SK-N-SH treated with all-trans-retinoic acid at 6 μM for 48 hours (cell line): Measurements from ENCODE around the gene RNF112.

Source experiments
- ATAC-seq: fragments of 200-7000 bp; cut with Tn5 transposase; 3 replicates; pipeline ENCODE4 v1.9.1; 2020; ENCODE audit warnings: mild to moderate bottlenecking, moderate library complexity
- ARNTL ChIP-seq: fragments of 450-650 bp; formaldehyde crosslinking; IDR thresholded peaks from 2 replicates; pipeline ENCODE4 v1.5.0; 2020; ENCODE audit warnings: low read depth, mild to moderate bottlenecking, moderate library complexity, borderline replicate concordance
- BACH2 ChIP-seq: fragments of 250-450 bp; sonication (Bioruptor Pico); IDR thresholded peaks from 2 replicates; pipeline ENCODE4 v1.9.0; 2021; ENCODE audit warnings: mild to moderate bottlenecking, borderline replicate concordance
- ESRRG ChIP-seq: fragments of 250-450 bp; sonication (Bioruptor Pico); IDR thresholded peaks from 2 replicates; pipeline ENCODE4 v1.6.1; 2021; ENCODE audit warnings: mild to moderate bottlenecking
- GLIS3 ChIP-seq: fragments of 250-450 bp; sonication (Bioruptor Pico); IDR thresholded peaks from 2 replicates; pipeline ENCODE4 v1.5.0; 2020; ENCODE audit warnings: mild to moderate bottlenecking, moderate library complexity
- ISL1 ChIP-seq: fragments of 250-450 bp; sonication (Bioruptor Pico); IDR thresholded peaks from 2 replicates; pipeline ENCODE4 v2.1.2; 2022; ENCODE audit warnings: mild to moderate bottlenecking, moderate library complexity
- OSR1 ChIP-seq: fragments of 250-450 bp; sonication (Bioruptor Pico); IDR thresholded peaks from 2 replicates; pipeline ENCODE4 v1.8.0; 2022; ENCODE audit warnings: moderate library complexity, mild to moderate bottlenecking, inconsistent platforms
- PPARA ChIP-seq: fragments of 250-450 bp; sonication (Bioruptor Pico); IDR thresholded peaks from 2 replicates; pipeline ENCODE4 v1.5.0; 2020; ENCODE audit warnings: mild to moderate bottlenecking, borderline replicate concordance
- RARB ChIP-seq: fragments of 250-450 bp; sonication (Bioruptor Pico); IDR thresholded peaks from 2 replicates; pipeline ENCODE4 v1.8.0; 2021; ENCODE audit warnings: mild to moderate bottlenecking, moderate library complexity
- SNAI2 ChIP-seq: fragments of 250-450 bp; sonication (Bioruptor Pico); IDR thresholded peaks from 2 replicates; pipeline ENCODE4 v1.5.0; 2020; ENCODE audit warnings: mild to moderate bottlenecking, moderate library complexity
- TCF4 ChIP-seq: fragments of 250-450 bp; sonication (Bioruptor Pico); IDR thresholded peaks from 2 replicates; pipeline ENCODE4 v1.8.0; 2021; ENCODE audit warnings: mild to moderate bottlenecking, moderate library complexity, borderline replicate concordance
- TOX ChIP-seq: fragments of 250-450 bp; sonication (Bioruptor Pico); IDR thresholded peaks from 2 replicates; pipeline ENCODE4 v1.8.0; 2021; ENCODE audit warnings: mild to moderate bottlenecking, moderate library complexity, borderline replicate concordance
- TSHZ2 ChIP-seq: fragments of 250-450 bp; sonication (Bioruptor Pico); IDR thresholded peaks from 2 replicates; pipeline ENCODE4 v1.5.0; 2020; ENCODE audit warnings: mild to moderate bottlenecking, moderate library complexity
- ZC3H10 ChIP-seq: fragments of 250-450 bp; sonication (Bioruptor Pico); IDR thresholded peaks from 2 replicates; pipeline ENCODE4 v1.5.1; 2021; ENCODE audit warnings: mild to moderate bottlenecking, moderate library complexity
- ZFP3 ChIP-seq: fragments of 250-450 bp; sonication (Bioruptor Pico); IDR thresholded peaks from 2 replicates; pipeline ENCODE4 v1.5.0; 2020; ENCODE audit warnings: mild to moderate bottlenecking, moderate library complexity
- ZFP30 ChIP-seq: fragments of 450-650 bp; formaldehyde crosslinking; IDR thresholded peaks from 2 replicates; pipeline ENCODE4 v1.5.0; 2022; ENCODE audit warnings: mild to moderate bottlenecking, moderate library complexity
- ZNF565 ChIP-seq: fragments of 450-650 bp; formaldehyde crosslinking; conservative IDR thresholded peaks from 2 replicates; pipeline ENCODE4 v1.5.0; 2020; ENCODE audit warnings: low read depth, mild to moderate bottlenecking, moderate library complexity
- ZNF70 ChIP-seq: fragments of 450-650 bp; formaldehyde crosslinking; IDR thresholded peaks from 2 replicates; pipeline ENCODE4 v1.5.0; 2020; ENCODE audit warnings: mild to moderate bottlenecking, moderate library complexity
- ZNF8 ChIP-seq: fragments of 450-650 bp; formaldehyde crosslinking; IDR thresholded peaks from 2 replicates; pipeline ENCODE4 v1.5.0; 2020; ENCODE audit warnings: mild to moderate bottlenecking, moderate library complexity
- TF ChIP-seq, protein P1 (sequence below): fragments of 250-450 bp; sonication (Bioruptor Pico); IDR thresholded peaks from 2 replicates; pipeline ENCODE4 v1.5.1; 2021; ENCODE audit warnings: mild to moderate bottlenecking, moderate library complexity
- TF ChIP-seq, protein P2 (sequence below): fragments of 250-450 bp; sonication (Bioruptor Pico); IDR thresholded peaks from 2 replicates; pipeline ENCODE4 v1.8.0; 2020; ENCODE audit warnings: mild to moderate bottlenecking, moderate library complexity, borderline replicate concordance

RNF112 gene

GRCh38 chr17:19426631-19427030 is 15.6 kb downstream of the RNF112 start:
- TF ChIP-seq OSR1 (CRISPR knock-in tag) (no peak), ZNF565 (CRISPR knock-in tag) (no peak), RARB (CRISPR knock-in tag) (no peak), ZC3H10 (CRISPR knock-in tag) (no peak), BACH2 (no peak), ZNF70 (CRISPR knock-in tag) (no peak), TSHZ2 (CRISPR knock-in tag) (no peak), SNAI2 (no peak), ZNF8 (CRISPR knock-in tag) (no peak), ISL1 (CRISPR knock-in tag) (no peak), ARNTL (CRISPR knock-in tag) (no peak), TOX (no peak), ZFP3 (CRISPR knock-in tag) (no peak), ZFP30 (no peak), GLIS3 (CRISPR knock-in tag) (no peak), TCF4 (CRISPR knock-in tag) (no peak)
- TF ChIP-seq, protein P1, sequence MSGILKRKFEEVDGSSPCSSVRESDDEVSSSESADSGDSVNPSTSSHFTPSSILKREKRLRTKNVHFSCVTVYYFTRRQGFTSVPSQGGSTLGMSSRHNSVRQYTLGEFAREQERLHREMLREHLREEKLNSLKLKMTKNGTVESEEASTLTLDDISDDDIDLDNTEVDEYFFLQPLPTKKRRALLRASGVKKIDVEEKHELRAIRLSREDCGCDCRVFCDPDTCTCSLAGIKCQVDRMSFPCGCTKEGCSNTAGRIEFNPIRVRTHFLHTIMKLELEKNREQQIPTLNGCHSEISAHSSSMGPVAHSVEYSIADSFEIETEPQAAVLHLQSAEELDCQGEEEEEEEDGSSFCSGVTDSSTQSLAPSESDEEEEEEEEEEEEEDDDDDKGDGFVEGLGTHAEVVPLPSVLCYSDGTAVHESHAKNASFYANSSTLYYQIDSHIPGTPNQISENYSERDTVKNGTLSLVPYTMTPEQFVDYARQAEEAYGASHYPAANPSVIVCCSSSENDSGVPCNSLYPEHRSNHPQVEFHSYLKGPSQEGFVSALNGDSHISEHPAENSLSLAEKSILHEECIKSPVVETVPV (CRISPR knock-in tag), result no peak
- TF ChIP-seq, protein P2, sequence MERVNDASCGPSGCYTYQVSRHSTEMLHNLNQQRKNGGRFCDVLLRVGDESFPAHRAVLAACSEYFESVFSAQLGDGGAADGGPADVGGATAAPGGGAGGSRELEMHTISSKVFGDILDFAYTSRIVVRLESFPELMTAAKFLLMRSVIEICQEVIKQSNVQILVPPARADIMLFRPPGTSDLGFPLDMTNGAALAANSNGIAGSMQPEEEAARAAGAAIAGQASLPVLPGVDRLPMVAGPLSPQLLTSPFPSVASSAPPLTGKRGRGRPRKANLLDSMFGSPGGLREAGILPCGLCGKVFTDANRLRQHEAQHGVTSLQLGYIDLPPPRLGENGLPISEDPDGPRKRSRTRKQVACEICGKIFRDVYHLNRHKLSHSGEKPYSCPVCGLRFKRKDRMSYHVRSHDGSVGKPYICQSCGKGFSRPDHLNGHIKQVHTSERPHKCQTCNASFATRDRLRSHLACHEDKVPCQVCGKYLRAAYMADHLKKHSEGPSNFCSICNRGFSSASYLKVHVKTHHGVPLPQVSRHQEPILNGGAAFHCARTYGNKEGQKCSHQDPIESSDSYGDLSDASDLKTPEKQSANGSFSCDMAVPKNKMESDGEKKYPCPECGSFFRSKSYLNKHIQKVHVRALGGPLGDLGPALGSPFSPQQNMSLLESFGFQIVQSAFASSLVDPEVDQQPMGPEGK, result no peak
- TF ChIP-seq, all 23 proteins: peak for 0
- ATAC-seq, result no peak

DNA sequence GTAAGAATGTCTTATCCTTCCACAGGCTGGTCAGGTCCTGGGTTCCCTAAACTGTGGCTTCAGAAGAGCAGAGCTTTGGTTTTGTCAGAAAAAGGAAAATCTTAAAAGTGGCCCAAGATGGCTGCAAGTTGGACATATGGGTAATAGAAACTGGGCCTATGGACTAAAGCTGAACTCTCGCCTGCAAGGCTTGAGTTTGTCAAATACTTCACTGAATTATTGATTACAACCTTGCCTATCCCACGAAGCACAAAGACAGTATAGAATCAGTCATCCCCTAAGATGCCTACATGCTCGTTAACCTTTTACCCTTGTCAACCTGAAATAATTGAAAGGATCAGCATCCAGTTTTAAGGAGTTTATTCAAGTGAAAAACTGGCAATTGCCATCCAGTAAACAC is 20.7 kb downstream of the RNF112 start:
- ATAC-seq, result no peak
- TF ChIP-seq ZC3H10 (CRISPR knock-in tag) (no peak), ZNF8 (CRISPR knock-in tag) (no peak), ESRRG (no peak), TSHZ2 (CRISPR knock-in tag) (no peak), GLIS3 (CRISPR knock-in tag) (no peak), PPARA (CRISPR knock-in tag) (no peak), ISL1 (CRISPR knock-in tag) (no peak), ZNF565 (CRISPR knock-in tag) (no peak), ZFP3 (CRISPR knock-in tag) (no peak), TOX (no peak)
- TF ChIP-seq, protein P1 (CRISPR knock-in tag), result no peak
- TF ChIP-seq, protein P2, result no peak
